ENCODE measurements around the gene PDGFD.

The PDGFD gene

DNA sequence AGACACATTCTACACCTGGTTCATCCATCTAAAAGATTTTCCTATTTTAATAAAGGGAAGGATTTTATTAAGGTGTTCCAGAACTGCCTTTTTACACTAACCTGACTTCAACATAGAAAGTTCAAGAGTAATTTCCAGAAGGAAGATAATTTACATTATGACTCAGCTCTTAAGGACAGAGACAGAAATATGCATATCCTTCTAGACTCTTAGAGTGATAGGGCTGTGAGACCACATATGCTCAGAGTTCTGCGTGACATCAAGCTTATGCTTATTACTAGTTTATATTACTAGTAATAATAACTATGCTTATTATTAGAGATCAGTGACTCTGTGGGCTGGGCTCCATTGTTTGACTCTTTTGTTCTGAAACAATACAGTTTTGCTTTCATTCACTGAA lies 4.6 kb downstream of the PDGFD start:
- H3K4me3 ChIP-seq (replicated peaks in 1 of 2; ENCODE audit: low read depth in 2 of 2, low read length in 2 of 2): no peak overlapping the region
- TF ChIP-seq, protein P1, sequence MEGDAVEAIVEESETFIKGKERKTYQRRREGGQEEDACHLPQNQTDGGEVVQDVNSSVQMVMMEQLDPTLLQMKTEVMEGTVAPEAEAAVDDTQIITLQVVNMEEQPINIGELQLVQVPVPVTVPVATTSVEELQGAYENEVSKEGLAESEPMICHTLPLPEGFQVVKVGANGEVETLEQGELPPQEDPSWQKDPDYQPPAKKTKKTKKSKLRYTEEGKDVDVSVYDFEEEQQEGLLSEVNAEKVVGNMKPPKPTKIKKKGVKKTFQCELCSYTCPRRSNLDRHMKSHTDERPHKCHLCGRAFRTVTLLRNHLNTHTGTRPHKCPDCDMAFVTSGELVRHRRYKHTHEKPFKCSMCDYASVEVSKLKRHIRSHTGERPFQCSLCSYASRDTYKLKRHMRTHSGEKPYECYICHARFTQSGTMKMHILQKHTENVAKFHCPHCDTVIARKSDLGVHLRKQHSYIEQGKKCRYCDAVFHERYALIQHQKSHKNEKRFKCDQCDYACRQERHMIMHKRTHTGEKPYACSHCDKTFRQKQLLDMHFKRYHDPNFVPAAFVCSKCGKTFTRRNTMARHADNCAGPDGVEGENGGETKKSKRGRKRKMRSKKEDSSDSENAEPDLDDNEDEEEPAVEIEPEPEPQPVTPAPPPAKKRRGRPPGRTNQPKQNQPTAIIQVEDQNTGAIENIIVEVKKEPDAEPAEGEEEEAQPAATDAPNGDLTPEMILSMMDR (IDR thresholded peaks at IDR 0.05; ENCODE audit: low read depth, low read length): no peak
- DNase-seq (ENCODE audit: low read depth in 2 of 2): no peak

DNA sequence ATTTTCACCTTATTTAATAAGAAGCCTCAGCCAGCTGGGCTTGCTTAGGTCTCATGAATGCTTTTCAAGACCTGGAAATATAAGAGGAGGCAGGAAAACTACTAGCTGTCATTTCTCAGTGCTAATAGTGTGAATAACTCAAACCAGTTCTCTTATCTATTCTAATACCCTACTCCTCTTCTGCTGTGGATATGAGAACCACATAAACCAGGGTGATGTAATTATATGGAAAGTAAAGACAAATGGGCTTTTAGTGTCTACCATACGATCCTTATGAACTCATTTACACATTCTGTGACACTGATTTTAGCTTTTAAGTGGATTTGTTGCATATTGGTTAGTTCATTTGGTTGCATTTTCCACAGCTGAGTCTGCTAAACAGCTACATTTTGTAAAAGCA lies 8.6 kb downstream of the PDGFD start:
- no peak overlapping the region for H3K4me3 ChIP-seq (replicated peaks in 1 of 2; ENCODE audit: low read depth in 2 of 2, low read length in 2 of 2)
- no peak for DNase-seq (ENCODE audit: low read depth in 2 of 2)
- TF ChIP-seq, protein P1 (IDR thresholded peaks at IDR 0.05; ENCODE audit: low read depth, low read length): no peak

DNA sequence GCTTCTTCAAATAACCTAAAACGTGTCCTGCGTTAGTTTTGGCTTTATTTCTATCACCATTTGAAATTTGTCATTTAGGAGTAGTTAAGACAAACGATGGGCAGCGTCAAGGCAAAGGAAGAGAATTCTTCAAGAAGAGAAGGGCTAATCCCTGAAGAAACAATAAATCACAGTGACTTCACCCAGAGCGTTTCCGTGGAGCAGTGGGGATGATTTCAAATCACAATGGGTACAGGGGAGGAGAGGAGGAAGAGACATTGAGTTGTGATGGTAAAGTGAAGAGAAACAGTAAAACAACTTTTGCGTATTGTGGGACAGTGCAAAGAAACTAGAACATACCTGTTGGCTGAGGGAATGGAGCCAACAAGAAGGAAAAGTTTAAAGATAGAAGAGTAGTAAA lies 9.7 kb downstream of the PDGFD start:
- DNase-seq (ENCODE audit: low read depth in 2 of 2): no peak
- TF ChIP-seq, protein P1 (IDR thresholded peaks at IDR 0.05; ENCODE audit: low read depth, low read length): no peak
- H3K4me3 ChIP-seq (replicated peaks in 1 of 2; ENCODE audit: low read depth in 2 of 2, low read length in 2 of 2): no peak overlapping the region

DNA sequence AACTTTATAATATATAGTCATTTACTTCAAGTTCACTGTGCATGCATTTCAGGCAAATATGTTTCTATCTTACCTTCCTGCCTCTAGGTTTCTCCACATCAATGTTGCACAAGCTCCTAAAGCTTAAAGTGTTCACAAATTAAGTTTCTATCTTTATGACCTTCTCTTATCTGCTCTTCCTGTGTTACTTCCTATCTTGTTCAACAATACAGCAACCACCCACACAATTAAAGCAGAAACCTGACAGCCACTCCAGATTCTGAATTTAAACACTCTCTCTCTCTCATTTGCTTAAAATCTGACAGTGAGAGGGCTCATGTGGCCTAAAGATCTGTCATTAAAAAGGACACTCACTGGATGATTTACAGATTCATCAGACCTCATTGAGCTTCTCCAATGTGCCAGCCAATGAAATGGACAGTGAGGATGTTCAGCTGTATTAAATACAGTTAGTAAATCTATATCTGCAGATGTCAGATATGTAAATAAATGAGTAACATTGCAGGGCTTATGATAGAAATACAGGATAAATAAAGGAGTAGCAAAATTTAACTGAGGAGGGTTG lies 10.9 kb downstream of the PDGFD start:
- TF ChIP-seq, protein P1 (IDR thresholded peaks at IDR 0.05; ENCODE audit: low read depth, low read length): no peak
- no peak overlapping the region for H3K4me3 ChIP-seq (replicated peaks in 1 of 2; ENCODE audit: low read depth in 2 of 2, low read length in 2 of 2)
- DNase-seq (ENCODE audit: low read depth in 2 of 2): no peak

DNA sequence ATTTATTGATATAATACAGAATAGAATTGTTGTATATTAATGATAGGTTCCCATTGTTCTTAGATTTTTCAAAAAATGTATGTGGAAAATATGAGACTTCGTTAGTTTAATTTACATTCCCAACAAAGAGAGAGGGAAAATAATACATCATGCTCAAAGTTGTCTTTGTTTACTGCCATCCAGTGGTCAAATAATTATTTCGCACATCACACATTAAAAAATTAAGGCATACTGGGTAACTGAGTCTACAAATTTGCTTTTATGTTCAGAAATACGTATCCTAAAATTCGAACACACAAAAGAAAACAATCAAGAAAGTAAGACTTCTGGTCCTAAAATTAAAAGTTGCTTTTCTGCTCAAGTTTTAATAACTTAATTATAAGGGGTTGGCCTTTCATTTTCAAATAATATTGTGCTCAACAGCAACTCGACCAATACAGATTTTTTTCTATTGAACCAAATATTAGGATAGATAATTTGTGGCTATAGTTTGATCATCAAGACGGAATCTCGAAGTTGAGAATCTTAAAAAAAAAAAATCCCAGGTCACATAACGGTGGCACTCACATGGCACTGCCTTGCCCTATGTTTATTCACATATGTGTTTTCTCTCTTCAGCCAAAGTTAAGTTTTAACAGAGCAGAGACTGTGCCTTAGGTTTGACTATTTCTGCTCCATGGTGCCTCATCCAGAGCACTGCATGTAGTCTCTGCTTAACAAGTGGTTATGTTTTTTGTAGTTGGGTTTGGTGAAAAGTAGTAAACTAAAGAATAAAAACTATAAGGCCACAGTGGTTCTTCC lies 12.3 kb downstream of the PDGFD start:
- peak; percentile 43 to 49 for DNase-seq (ENCODE audit: low read depth in 2 of 2)
- TF ChIP-seq, protein P1 (IDR thresholded peaks at IDR 0.05; ENCODE audit: low read depth, low read length): peak; percentile 21
- no peak overlapping the region for H3K4me3 ChIP-seq (replicated peaks in 1 of 2; ENCODE audit: low read depth in 2 of 2, low read length in 2 of 2)

DNA sequence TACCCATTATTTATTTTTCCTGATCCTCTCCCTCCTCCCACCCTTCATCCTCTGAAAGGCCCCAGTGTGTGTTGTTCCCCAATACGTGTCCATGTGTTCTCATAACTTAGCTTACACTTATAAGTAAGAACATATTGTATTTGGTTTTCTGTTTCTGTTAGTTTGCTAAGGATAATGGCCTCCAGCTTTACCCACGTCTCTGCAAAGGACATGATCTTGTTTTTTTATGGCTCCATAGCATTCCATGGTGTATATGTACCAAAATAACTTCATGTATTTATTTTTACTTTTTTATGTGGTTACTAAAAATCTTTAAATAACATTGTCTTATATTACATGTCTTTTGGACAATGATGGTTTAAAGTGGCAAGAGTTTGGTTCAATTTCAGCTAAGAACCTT lies 15.2 kb downstream of the PDGFD start:
- TF ChIP-seq, protein P1 (IDR thresholded peaks at IDR 0.05; ENCODE audit: low read depth, low read length): no peak
- H3K4me3 ChIP-seq (replicated peaks in 1 of 2; ENCODE audit: low read depth in 2 of 2, low read length in 2 of 2): no peak overlapping the region
- no peak for DNase-seq (ENCODE audit: low read depth in 2 of 2)

All from cardiac fibroblast (primary cell).